Endodermal cell (in vitro differentiated cells): ENCODE data around the gene PRKCA. TPM values are rescaled to one million over a fixed set of nuclear protein-coding genes. Genes with fewer than 3 reads are reported as not detected.
A peak's percentile ranks its signal among the peaks of the same experiment; 100 is the strongest.

ENCODE experiments used
- DNase-seq: peaks from one replicate; pipeline ENCODE4 v3.0.0-alpha.2; 2017
- H3K27ac ChIP-seq: 2 replicates; pipeline ENCODE4 v1.5.1; 2013; ENCODE audit warnings: mild to moderate bottlenecking, low read depth, low read length, moderate library complexity
- H3K27me3 ChIP-seq: 2 replicates; pipeline ENCODE4 v1.6.1; 2013; ENCODE audit warnings: mild to moderate bottlenecking, low read length, moderate library complexity; ENCODE audit not compliant: insufficient read depth, control insufficient read depth, poor library complexity, severe bottlenecking
- H3K36me3 ChIP-seq: 2 replicates; pipeline ENCODE4 v1.7.0; 2013; ENCODE audit warnings: mild to moderate bottlenecking, low read length, moderate library complexity; ENCODE audit not compliant: control insufficient read depth, insufficient read depth
- H3K4me1 ChIP-seq: one replicate; pipeline ENCODE4 v1.7.0; 2013; ENCODE audit warnings: low read length; ENCODE audit not compliant: control insufficient read depth, insufficient read depth
- H3K4me3 ChIP-seq: 2 replicates; pipeline ENCODE4 v1.5.1; 2013; ENCODE audit warnings: mild to moderate bottlenecking, low read length, moderate library complexity
- H3K9ac ChIP-seq: 2 replicates; pipeline ENCODE4 v1.6.1; 2013; ENCODE audit warnings: mild to moderate bottlenecking, low read length, moderate library complexity; ENCODE audit not compliant: poor library complexity, severe bottlenecking; ENCODE audit errors: extremely low read depth
- H3K9me3 ChIP-seq: 2 replicates; pipeline ENCODE4 v1.6.1; 2013; ENCODE audit warnings: mild to moderate bottlenecking, low read length, moderate library complexity; ENCODE audit not compliant: control insufficient read depth
- H3K27ac Mint-ChIP-seq: 2 replicates; pipeline ENCODE4 v1.8.0; 2020; ENCODE audit warnings: mixed read lengths
- H3K27me3 Mint-ChIP-seq: 2 replicates; pipeline ENCODE4 v1.8.0; 2021; ENCODE audit warnings: mild to moderate bottlenecking, mixed read lengths; ENCODE audit not compliant: insufficient read depth
- H3K36me3 Mint-ChIP-seq: 2 replicates; pipeline ENCODE4 v1.8.0; 2020; ENCODE audit warnings: low read depth, mixed read lengths
- H3K4me1 Mint-ChIP-seq: 2 replicates; pipeline ENCODE4 v1.8.0; 2020; ENCODE audit warnings: mixed read lengths
- H3K4me3 Mint-ChIP-seq: 2 replicates; pipeline ENCODE4 v1.8.0; 2020; ENCODE audit warnings: mild to moderate bottlenecking, moderate library complexity, mixed read lengths
- H3K9me3 Mint-ChIP-seq: 2 replicates; pipeline ENCODE4 v1.8.0; 2020; ENCODE audit warnings: mild to moderate bottlenecking, mixed read lengths
- CTCF ChIP-seq: fragments of 200-600 bp; sonication (generic); conservative IDR thresholded peaks from 2 replicates; pipeline ENCODE4 v1.5.0; 2021; ENCODE audit warnings: antibody characterized with exemption, mild to moderate bottlenecking
- WGBS, 2 experiments: methylation state at CpG; one replicate each; pipeline versions ENCODE4 v1.1.5 to v1.1.7; 2013; ENCODE audit warnings: missing lambda C conversion rate in 2 of 2, mixed read lengths in 1 of 2; ENCODE audit not compliant: insufficient coverage in 1 of 2, insufficient read length in 1 of 2; 5-methylcytosine and 5-hydroxymethylcytosine counted together
- total RNA-seq, 2 donors: library from RNA; stranded (reverse); fragmentation: NEBNext Ultra II Directional in 1 of 2; extraction: Animal tissue kit (Norgen Biotek cat#: 25700) in 1 of 2; gene quantifications; 2 replicates in 1 of 2; 3 replicates in 1 of 2; pipeline ENCODE4 v1.2.1, GENCODE V29; 2021

The PRKCA gene
- total RNA-seq, 2 donors from 2014 or later: 8.7 to 14.6 TPM

- no peak for DNase-seq
- H3K9me3 ChIP-seq: no peaks in the 10 kb centered on the region
- 87 to 95% methylated on average over 10 to 12 of the region's 12 CpGs for WGBS, 2 experiments
- H3K27ac ChIP-seq: no peak overlapping the region
- Mint-ChIP-seq H3K36me3 (no peaks in the 10 kb centered on the region), H3K27me3 (no peaks in the 10 kb centered on the region), H3K27ac (no peak overlapping the region), H3K9me3 (peaks cover 8% of the 10 kb centered on the region), H3K4me1 (no peaks in the 10 kb centered on the region), H3K4me3 (no peak overlapping the region)
- H3K27me3 ChIP-seq: no peaks in the 10 kb centered on the region
- H3K4me3 ChIP-seq: no peak overlapping the region
- no peak for TF ChIP-seq CTCF
- no peak overlapping the region for H3K9ac ChIP-seq
- no peaks in the 10 kb centered on the region for H3K4me1 ChIP-seq
- H3K36me3 ChIP-seq: no peaks in the 10 kb centered on the region
These were observed 293.5 kb downstream of the PRKCA start for GRCh38 chr17:66595893-66596292.

- 92 to 98% methylated on average over 8 to 14 of the region's 14 CpGs for WGBS, 2 experiments
- no peak for TF ChIP-seq CTCF
- H3K9me3 Mint-ChIP-seq: peaks cover 8% of the 10 kb centered on the region
These were observed 300.4 kb downstream of the PRKCA start for GRCh38 chr17:66602659-66603384.

GRCh38 chr17:66604376-66604775, 302.0 kb downstream of the PRKCA start:
- TF ChIP-seq CTCF: no peak
- no peak overlapping the region for H3K4me3 Mint-ChIP-seq
- no peak overlapping the region for H3K27ac ChIP-seq
- H3K4me3 ChIP-seq: no peak overlapping the region
- no peak overlapping the region for H3K27ac Mint-ChIP-seq
- H3K9me3 ChIP-seq: no peaks in the 10 kb centered on the region
- H3K9me3 Mint-ChIP-seq: peaks cover 11% of the 10 kb centered on the region
- DNase-seq: no peak
- H3K9ac ChIP-seq: no peak overlapping the region
- H3K27me3 ChIP-seq: no peaks in the 10 kb centered on the region
- H3K36me3 ChIP-seq: no peaks in the 10 kb centered on the region
- no peaks in the 10 kb centered on the region for H3K4me1 ChIP-seq
- no peaks in the 10 kb centered on the region for H3K36me3 Mint-ChIP-seq
- peaks cover 9% of the 10 kb centered on the region for H3K4me1 Mint-ChIP-seq
- peaks cover 2% of the 10 kb centered on the region for H3K27me3 Mint-ChIP-seq

More at GRCh38 chr17:66602659-66603384, 300.4 kb downstream of the PRKCA start:
- H3K9ac ChIP-seq: no peak overlapping the region
- no peaks in the 10 kb centered on the region for H3K4me1 ChIP-seq
- H3K36me3 ChIP-seq: no peaks in the 10 kb centered on the region
- Mint-ChIP-seq H3K36me3 (no peaks in the 10 kb centered on the region), H3K4me1 (peaks cover 6% of the 10 kb centered on the region), H3K4me3 (peak overlapping the region; percentile 44), H3K27me3 (peaks cover 2% of the 10 kb centered on the region), H3K27ac (peak overlapping the region; percentile 48)
- H3K27ac ChIP-seq: no peak overlapping the region
- DNase-seq: peak; percentile 70
- no peaks in the 10 kb centered on the region for H3K27me3 ChIP-seq
- no peaks in the 10 kb centered on the region for H3K9me3 ChIP-seq
- no peak overlapping the region for H3K4me3 ChIP-seq
